HepG2 (cell line): Measurements from ENCODE around the gene CCT3. TPM values are rescaled to one million over a fixed set of nuclear protein-coding genes. Genes with fewer than 3 reads are reported as not detected.

Source experiments
- ATM ChIP-seq: fragments of 450-650 bp; IDR thresholded peaks from 2 replicates; pipeline ENCODE4 v1.7.1; 2017; ENCODE audit warnings: mild to moderate bottlenecking, borderline replicate concordance
- DR1 ChIP-seq: sonication (generic); formaldehyde crosslinking; IDR thresholded peaks from 2 replicates; pipeline ENCODE4 v1.8.0; 2021; ENCODE audit warnings: mild to moderate bottlenecking, missing genetic modification reagents, inconsistent platforms
- ERF ChIP-seq: IDR thresholded peaks from 2 replicates; pipeline ENCODE4 v1.6.1; 2018; ENCODE audit warnings: missing biosample characterization, missing genetic modification reagents
- GABPA ChIP-seq, 2 experiments: IDR thresholded peaks; 2 replicates each; pipeline ENCODE4 v1.6.1; 2011 to 2016; ENCODE audit warnings: low read depth in 2 of 2, low read length in 1 of 2, missing biosample characterization in 1 of 2, missing genetic modification characterization in 1 of 2
- KLF16 ChIP-seq, 2 experiments: sonication (generic) in 1 of 2; formaldehyde crosslinking in 1 of 2; IDR thresholded peaks; 2 replicates each; pipeline versions ENCODE4 v1.6.1 to v1.8.0; 2016 to 2023; ENCODE audit warnings: missing genetic modification reagents in 2 of 2, missing compliant biosample characterization in 1 of 2
- MAFK ChIP-seq, 2 experiments: IDR thresholded peaks in 1 of 2; conservative IDR thresholded peaks in 1 of 2; 2 replicates each; pipeline ENCODE4 v1.6.1; 2011; ENCODE audit warnings: improper control_type of control experiment in 2 of 2, low read length in 2 of 2
- MEF2D ChIP-seq: sonication (generic); formaldehyde crosslinking; IDR thresholded peaks from 2 replicates; pipeline ENCODE4 v1.5.1; 2020; ENCODE audit warnings: mild to moderate bottlenecking, missing genetic modification reagents
- MIXL1 ChIP-seq: IDR thresholded peaks from 2 replicates; pipeline ENCODE4 v1.6.1; 2016
- NCOR1 ChIP-seq: fragments of 200-600 bp; sonication (generic); IDR thresholded peaks from 2 replicates; pipeline ENCODE4 v1.7.0; 2017; ENCODE audit warnings: antibody characterized with exemption, low read length, borderline replicate concordance
- NKX3-1 ChIP-seq: sonication (generic); formaldehyde crosslinking; IDR thresholded peaks from 2 replicates; pipeline ENCODE4 v1.5.0; 2020; ENCODE audit warnings: missing genetic modification reagents
- NR2F2 ChIP-seq: IDR thresholded peaks from 2 replicates; pipeline ENCODE4 v1.6.1; 2012; ENCODE audit warnings: low read depth, inconsistent platforms, borderline replicate concordance
- PHF8 ChIP-seq: sonication (generic); formaldehyde crosslinking; IDR thresholded peaks from 2 replicates; pipeline ENCODE4 v1.5.0; 2020; ENCODE audit warnings: missing genetic modification reagents
- RBFOX2 ChIP-seq: fragments of 200-400 bp; formaldehyde crosslinking; IDR thresholded peaks from 2 replicates; pipeline ENCODE4 v1.6.1; 2017; ENCODE audit warnings: low read depth, mild to moderate bottlenecking, low read length
- RBM22 ChIP-seq: fragments of 200-400 bp; formaldehyde crosslinking; optimal IDR thresholded peaks from 2 replicates; pipeline ENCODE3; 2017; ENCODE audit warnings: mild to moderate bottlenecking, low read length, moderate library complexity
- RXRB ChIP-seq: IDR thresholded peaks from 2 replicates; pipeline ENCODE4 v1.6.1; 2016; ENCODE audit warnings: borderline replicate concordance, missing genetic modification reagents, missing compliant biosample characterization
- SMC3 ChIP-seq: IDR thresholded peaks from 2 replicates; pipeline ENCODE4 v1.6.1; 2011; ENCODE audit warnings: low read length, improper control_type of control experiment
- TCF7 ChIP-seq: sonication (generic); IDR thresholded peaks from 2 replicates; pipeline ENCODE4 v1.6.1; 2016; ENCODE audit warnings: antibody characterized with exemption, low read depth
- THAP11 ChIP-seq: IDR thresholded peaks from 2 replicates; pipeline ENCODE4 v1.6.1; 2016; ENCODE audit warnings: missing biosample characterization, missing genetic modification reagents
- ZMYM4 ChIP-seq: sonication (generic); formaldehyde crosslinking; IDR thresholded peaks from 2 replicates; pipeline ENCODE4 v1.8.1; 2023; ENCODE audit warnings: mild to moderate bottlenecking, missing genetic modification reagents
- ZNF180 ChIP-seq: sonication (generic); formaldehyde crosslinking; IDR thresholded peaks from 2 replicates; pipeline ENCODE4 v1.4.0; 2020; ENCODE audit warnings: low read depth, missing genetic modification reagents, borderline replicate concordance
- ZNF512 ChIP-seq: sonication (generic); formaldehyde crosslinking; IDR thresholded peaks from 2 replicates; pipeline ENCODE4 v1.4.0; 2020; ENCODE audit warnings: mild to moderate bottlenecking, missing genetic modification reagents
- ZNF710 ChIP-seq: sonication (generic); formaldehyde crosslinking; IDR thresholded peaks from 2 replicates; pipeline ENCODE4 v1.5.0; 2020; ENCODE audit warnings: mild to moderate bottlenecking, missing genetic modification reagents, borderline replicate concordance
- ZNF770 ChIP-seq: sonication (generic); formaldehyde crosslinking; IDR thresholded peaks from 2 replicates; pipeline ENCODE4 v1.5.0; 2020; ENCODE audit warnings: mild to moderate bottlenecking, missing genetic modification reagents
- ZNF83 ChIP-seq: sonication (generic); formaldehyde crosslinking; IDR thresholded peaks from 2 replicates; pipeline ENCODE4 v1.4.0; 2020; ENCODE audit warnings: missing genetic modification reagents, mild to moderate bottlenecking, borderline replicate concordance
- ZNF878 ChIP-seq: sonication (generic); formaldehyde crosslinking; IDR thresholded peaks from 2 replicates; pipeline ENCODE4 v1.8.1; 2023; ENCODE audit warnings: mild to moderate bottlenecking, missing genetic modification reagents, moderate library complexity
- polyA plus RNA-seq, 8 experiments: library from polyadenylated mRNA; depleted of rRNA in 3 of 8; stranded (reverse) in 7 of 8; unstranded in 1 of 8; fragments of >200 nt; fragmentation: Illumina TruSeq in 4 of 8; extraction: Trizol in 4 of 8; gene quantifications; 2 replicates each; pipeline versions ENCODE4 v1.2.1 to v1.2.3, GENCODE V29; 2011 to 2016; ENCODE audit warnings: low read depth in 4 of 8, missing spikeins in 1 of 8, mixed read lengths in 1 of 8; ENCODE audit not compliant: insufficient read depth in 1 of 8
- total RNA-seq, 5 experiments: library from RNA; depleted of rRNA; stranded (reverse); fragments of >200 nt; fragmentation: Illumina TruSeq; extraction: Trizol; gene quantifications; 2 replicates each; pipeline ENCODE4 v1.2.3, GENCODE V29; 2016; ENCODE audit warnings: low read depth in 1 of 5

CCT3 gene
- total and polyA plus RNA-seq, 2 of the 13 experiments (the other 11 are each of a cell fraction or from before 2014, with no cell fraction given) = 319 to 615 TPM

DNA sequence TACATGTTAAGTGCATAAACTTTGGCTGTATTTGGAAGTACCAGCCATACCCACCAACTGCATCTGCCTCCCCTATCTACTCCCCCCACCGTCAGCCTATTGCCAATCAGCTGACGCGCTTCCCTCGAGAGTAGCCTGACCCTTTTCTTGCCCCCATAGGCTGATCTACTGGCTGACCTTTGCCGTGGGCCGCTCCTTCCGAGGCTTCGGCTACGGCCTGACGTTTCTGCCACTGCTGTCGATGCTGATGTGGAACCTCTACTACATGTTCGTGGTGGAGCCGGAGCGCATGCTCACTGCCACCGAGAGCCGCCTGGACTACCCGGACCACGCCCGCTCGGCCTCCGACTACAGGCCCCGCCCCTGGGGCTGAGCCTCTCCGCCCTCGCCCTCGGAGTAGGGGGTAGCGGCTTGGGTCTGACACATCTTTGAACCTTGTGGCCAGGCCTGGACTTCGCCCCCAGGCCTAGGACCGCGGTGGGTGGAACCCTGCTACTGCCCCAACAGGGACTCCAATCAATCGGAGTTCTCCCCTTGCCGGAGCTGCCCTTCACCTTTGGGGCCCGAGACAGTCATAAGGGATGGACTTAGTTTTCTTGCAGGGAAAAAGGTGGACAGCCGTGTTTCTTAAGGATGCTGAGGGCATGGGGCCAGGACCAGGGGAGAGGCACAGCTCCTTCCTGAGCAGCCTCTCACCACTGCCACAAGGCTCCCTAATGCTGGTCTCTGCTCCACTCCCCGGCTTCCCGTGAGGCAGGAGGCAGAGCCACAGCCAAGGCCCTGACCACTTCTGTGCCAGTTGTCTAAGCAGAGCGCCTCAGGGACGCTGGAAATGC lies 46.6 kb downstream of the CCT3 start (continued):
- 0 out of 2 replicates have a peak, but pooled peaks have one; percentile 28 for TF ChIP-seq ZNF770
- 0 out of 2 replicates have a peak, but pooled peaks have one; percentile 49 for TF ChIP-seq ZNF710 (CRISPR knock-in tag)
- no peak; the same call in 1 of the 2 replicates for TF ChIP-seq ZNF83
- no peak for TF ChIP-seq ATM
- TF ChIP-seq SMC3 = no peak
- TF ChIP-seq NR2F2 = peak; percentile 72; the same call in 1 of the 2 replicates
- peak; percentile 74 for TF ChIP-seq RBM22
- peak; percentile 41 for TF ChIP-seq MIXL1 (CRISPR knock-in tag)
- TF ChIP-seq ZNF878 (CRISPR knock-in tag) = no peak
- TF ChIP-seq ZMYM4 (CRISPR knock-in tag) = peak; percentile 63; the same call in 1 of the 2 replicates
- TF ChIP-seq TCF7 = peak; percentile 56; the same call in 1 of the 2 replicates
- peak in 1 of 2 experiments; percentile 30; a peak in 1 of 4 replicates for TF ChIP-seq KLF16 (CRISPR knock-in tag; IDR thresholded peaks at IDR 0.05)
- TF ChIP-seq ZNF180 (CRISPR knock-in tag) = no peak
- peak; percentile 70; the same call in 1 of the 2 replicates for TF ChIP-seq ERF (CRISPR knock-in tag)
- TF ChIP-seq ZNF512 (CRISPR knock-in tag) = no peak
- TF ChIP-seq NCOR1 = peak; percentile 84
- no peak for TF ChIP-seq GABPA (IDR thresholded peaks at IDR 0.05; ENCODE audit: low read depth, low read length)
- no peak; the same call in 1 of the 2 replicates for TF ChIP-seq GABPA (CRISPR knock-in tag; IDR thresholded peaks at IDR 0.05; ENCODE audit: low read depth)
- peak; percentile 83 for TF ChIP-seq MEF2D (CRISPR knock-in tag)
- 0 out of 4 replicates have a peak, but pooled peaks of 1 of the 2 experiments have one; percentile 0 for TF ChIP-seq MAFK (conservative IDR thresholded peaks at IDR 0.05 in 1 of 2, IDR thresholded peaks at IDR 0.05 in 1 of 2; ENCODE audit: low read length in 2 of 2)
- TF ChIP-seq RXRB (CRISPR knock-in tag) = peak; percentile 75; the same call in 1 of the 2 replicates
- peak; percentile 73; the same call in 1 of the 2 replicates for TF ChIP-seq DR1
- peak; percentile 72 for TF ChIP-seq PHF8 (CRISPR knock-in tag)
- peak; percentile 87 for TF ChIP-seq RBFOX2
- no peak for TF ChIP-seq NKX3-1 (CRISPR knock-in tag)
- peak; percentile 81 for TF ChIP-seq THAP11
